Testis (tissue), 3 donors: ENCODE data around the gene NPAT. TPM values are rescaled to one million over a fixed set of nuclear protein-coding genes. Genes with fewer than 3 reads are reported as not detected.

ENCODE experiments used
- DNase-seq: peaks from one replicate; pipeline ENCODE4 v3.0.0-alpha.2; 2019
- H3K27ac ChIP-seq, 2 donors: fragments of 200-600 bp; sonication (generic); one replicate each; pipeline ENCODE4 v1.5.1; 2019
- H3K27me3 ChIP-seq: fragments of 200-600 bp; sonication (generic); one replicate; pipeline ENCODE4 v1.5.1; 2019
- H3K36me3 ChIP-seq: fragments of 200-600 bp; sonication (generic); one replicate; pipeline ENCODE4 v1.5.1; 2017; ENCODE audit warnings: low read depth; ENCODE audit errors: missing control alignments
- H3K4me1 ChIP-seq: fragments of 200-600 bp; sonication (generic); one replicate; pipeline ENCODE4 v1.5.1; 2019
- H3K4me3 ChIP-seq, 2 donors: fragments of 200-600 bp; sonication (generic); one replicate each; pipeline ENCODE4 v1.5.1; 2017 to 2019
- H3K9me3 ChIP-seq: fragments of 200-600 bp; sonication (generic); one replicate; pipeline ENCODE4 v1.5.1; 2017
- POLR2A ChIP-seq: fragments of 450-650 bp; IDR thresholded peaks from one replicate; pipeline ENCODE4 v1.6.1; 2017; ENCODE audit warnings: antibody characterized with exemption, mild to moderate bottlenecking, moderate library complexity
- WGBS, 2 donors: methylation state at CpG; one replicate each; pipeline ENCODE4 v1.1.5; 2018; 5-methylcytosine and 5-hydroxymethylcytosine counted together
- intact Hi-C: fragments of 100-400 bp; cut with DNase I; formaldehyde crosslinking; loops from one replicate; pipeline ENCODE4 v1.15.1; 2023; ENCODE audit warnings: low total_unique reads
- polyA plus RNA-seq: library from polyadenylated mRNA; stranded (reverse); fragments of 350-450 nt; fragmentation: Illumina TruSeq; extraction: RNeasy Lipid Tissue Mini Kit (QIAGEN cat#74804); gene quantifications from one replicate; pipeline ENCODE4 v1.2.3, GENCODE V29; 2014; ENCODE audit warnings: low read depth, low replicate concordance; ENCODE audit not compliant: insufficient read depth
- total RNA-seq, 2 donors: library from RNA; depleted of rRNA; stranded (reverse); fragments of >200 nt; gene quantifications; one replicate each; pipeline ENCODE4 v1.2.3, GENCODE V29; 2016
- TF ChIP-seq, protein P1 (sequence below), 3 experiments: fragments of 450-650 bp in 2 of 3; fragments of 200-600 bp in 1 of 3; sonication (generic) in 1 of 3; IDR thresholded peaks; one replicate each; pipeline ENCODE4 v1.5.1; 2016 to 2019; ENCODE audit warnings: antibody characterized with exemption in 3 of 3, mild to moderate bottlenecking in 2 of 3, moderate library complexity in 1 of 3

NPAT gene
- total and polyA plus RNA-seq, 3 donors from 2014 or later, result 7.9 to 24.3 (median 20.9) TPM

- DNase-seq, result no peak
- Histone ChIP-seq H3K4me3 (no peak overlapping the region), H3K36me3 (no peaks in the 10 kb centered on the region), H3K27ac (no peak overlapping the region), H3K9me3 (no peaks in the 10 kb centered on the region), H3K27me3 (no peaks in the 10 kb centered on the region), H3K4me1 (no peaks in the 10 kb centered on the region)
- 76 to 95% methylated on average over 3 of the region's 3 CpGs for WGBS, 2 donors
- intact Hi-C loops, result no loop called here
- no peak for TF ChIP-seq POLR2A
- TF ChIP-seq, protein P1, sequence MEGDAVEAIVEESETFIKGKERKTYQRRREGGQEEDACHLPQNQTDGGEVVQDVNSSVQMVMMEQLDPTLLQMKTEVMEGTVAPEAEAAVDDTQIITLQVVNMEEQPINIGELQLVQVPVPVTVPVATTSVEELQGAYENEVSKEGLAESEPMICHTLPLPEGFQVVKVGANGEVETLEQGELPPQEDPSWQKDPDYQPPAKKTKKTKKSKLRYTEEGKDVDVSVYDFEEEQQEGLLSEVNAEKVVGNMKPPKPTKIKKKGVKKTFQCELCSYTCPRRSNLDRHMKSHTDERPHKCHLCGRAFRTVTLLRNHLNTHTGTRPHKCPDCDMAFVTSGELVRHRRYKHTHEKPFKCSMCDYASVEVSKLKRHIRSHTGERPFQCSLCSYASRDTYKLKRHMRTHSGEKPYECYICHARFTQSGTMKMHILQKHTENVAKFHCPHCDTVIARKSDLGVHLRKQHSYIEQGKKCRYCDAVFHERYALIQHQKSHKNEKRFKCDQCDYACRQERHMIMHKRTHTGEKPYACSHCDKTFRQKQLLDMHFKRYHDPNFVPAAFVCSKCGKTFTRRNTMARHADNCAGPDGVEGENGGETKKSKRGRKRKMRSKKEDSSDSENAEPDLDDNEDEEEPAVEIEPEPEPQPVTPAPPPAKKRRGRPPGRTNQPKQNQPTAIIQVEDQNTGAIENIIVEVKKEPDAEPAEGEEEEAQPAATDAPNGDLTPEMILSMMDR (IDR thresholded peaks at IDR 0.05), result no peak
These were observed 23.9 kb upstream of the NPAT start for GRCh38 chr11:108246308-108246707.

GRCh38 chr11:108242422-108242821 is 20.0 kb upstream of the NPAT start:
- H3K27ac ChIP-seq, result no peak overlapping the region
- H3K36me3 ChIP-seq, result no peaks in the 10 kb centered on the region
- no peak for DNase-seq
- H3K4me1 ChIP-seq, result no peaks in the 10 kb centered on the region
- no peaks in the 10 kb centered on the region for H3K9me3 ChIP-seq
- TF ChIP-seq, protein P1 (IDR thresholded peaks at IDR 0.05), result no peak
- TF ChIP-seq POLR2A, result no peak
- intact Hi-C loops, result no loop called here
- WGBS, 2 donors, result 98 to 100% methylated on average over 2 of the region's 2 CpGs
- no peaks in the 10 kb centered on the region for H3K27me3 ChIP-seq
- H3K4me3 ChIP-seq, result no peak overlapping the region

DNA sequence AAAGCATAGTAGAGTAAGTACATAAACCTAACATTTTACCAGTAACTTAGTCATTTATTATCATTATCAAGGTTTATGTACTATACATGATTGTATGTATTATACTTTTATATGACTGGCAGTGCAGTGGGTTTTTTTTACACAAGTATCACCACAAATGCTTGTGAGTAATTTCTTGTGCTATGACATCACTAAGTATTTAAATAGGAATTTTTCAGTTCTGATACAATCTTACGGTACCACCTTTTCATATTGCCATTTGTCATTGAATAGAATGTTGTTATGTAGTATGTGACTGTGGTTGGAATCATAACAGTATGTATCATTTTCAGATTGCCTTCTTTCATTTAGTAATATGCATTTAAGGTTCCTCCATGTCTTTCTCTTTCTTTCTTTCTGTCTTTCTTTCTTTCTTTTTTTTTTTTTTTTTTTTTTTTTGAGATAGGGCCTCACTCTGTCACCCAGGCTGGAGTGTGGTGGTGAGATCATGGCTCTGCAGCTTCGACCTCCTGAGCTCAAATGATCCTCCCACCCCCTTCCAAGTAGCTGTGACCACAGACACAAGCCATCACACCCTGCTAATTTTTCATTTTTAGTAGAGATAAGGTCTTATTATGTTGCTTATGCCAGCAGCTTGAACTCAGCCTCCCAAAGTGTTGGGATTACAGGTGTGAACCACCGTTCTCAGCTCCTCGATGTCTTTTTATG is 19.0 kb upstream of the NPAT start:
- 88 to 95% methylated on average over 4 of the region's 4 CpGs for WGBS, 2 donors
- Histone ChIP-seq H3K4me1 (no peaks in the 10 kb centered on the region), H3K4me3 (no peak overlapping the region), H3K27me3 (no peaks in the 10 kb centered on the region), H3K9me3 (no peaks in the 10 kb centered on the region), H3K27ac (no peak overlapping the region), H3K36me3 (no peaks in the 10 kb centered on the region)
- TF ChIP-seq, protein P1 (IDR thresholded peaks at IDR 0.05), result no peak
- no peak for TF ChIP-seq POLR2A
- DNase-seq, result no peak
- intact Hi-C loops, result no loop called here

DNA sequence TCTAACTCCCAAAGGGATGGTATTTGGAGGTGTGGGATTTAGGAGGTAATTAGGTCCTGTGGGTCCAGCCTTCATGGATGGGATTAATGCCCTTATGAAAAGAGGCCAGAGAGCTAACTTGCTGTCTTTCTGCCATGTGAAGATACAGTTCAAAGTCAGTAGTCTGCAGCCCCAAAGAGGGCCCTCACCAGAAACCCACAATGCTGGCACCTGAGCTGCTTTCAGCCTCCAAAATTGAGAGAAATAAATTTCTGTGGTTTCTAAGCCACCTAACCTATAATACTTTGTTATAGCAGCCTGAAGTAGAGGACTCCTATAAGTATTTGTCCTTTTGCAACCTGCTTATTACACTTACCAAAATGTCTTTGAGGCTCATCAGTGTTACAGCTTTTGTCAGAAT is 16.6 kb upstream of the NPAT start:
- no peak for TF ChIP-seq POLR2A
- TF ChIP-seq, protein P1 (IDR thresholded peaks at IDR 0.05), result no peak
- intact Hi-C loops, result no loop called here
- no peak overlapping the region for H3K4me3 ChIP-seq

GRCh38 chr11:108237058-108237481 is 14.6 kb upstream of the NPAT start:
- Histone ChIP-seq H3K4me1 (no peaks in the 10 kb centered on the region), H3K9me3 (no peaks in the 10 kb centered on the region), H3K27ac (no peak overlapping the region), H3K4me3 (no peak overlapping the region), H3K27me3 (no peaks in the 10 kb centered on the region), H3K36me3 (no peaks in the 10 kb centered on the region)
- 92 to 100% methylated on average over 1 of the region's 1 CpG for WGBS, 2 donors
- DNase-seq, result no peak
- intact Hi-C loops, result no loop called here
- TF ChIP-seq, protein P1 (IDR thresholded peaks at IDR 0.05), result no peak
- TF ChIP-seq POLR2A, result no peak

More for the DNA sequence above, 16.6 kb upstream of the NPAT start:
- DNase-seq, result no peak
- H3K36me3 ChIP-seq, result no peaks in the 10 kb centered on the region
- no peaks in the 10 kb centered on the region for H3K9me3 ChIP-seq
- H3K27me3 ChIP-seq, result no peaks in the 10 kb centered on the region
- H3K4me1 ChIP-seq, result no peaks in the 10 kb centered on the region
- no peak overlapping the region for H3K27ac ChIP-seq
